Activated T-helper 9 cell treated with anti-CD3 and anti-CD28 coated beads, Interleukin-2, amount 50 U/mL, for 16 hours (primary cell): Measurements from ENCODE around the gene MOB1B.
"Not testable (repeated sequence)": the region's sequence is repeated elsewhere in the genome, so short reads cannot be mapped to it uniquely, and the experiment has no call there.

Source experiments
- DNase-seq: peaks from one replicate; pipeline ENCODE4 v3.0.0-alpha.2; 2020; ENCODE audit warnings: low read depth

Gene MOB1B

GRCh38 chr4:70901984-70902576 is at the start of gene MOB1B:
TSS of gene MOB1B (plus strand) at chr4:70902369. CDS start at chr4:70902537, 168 bp downstream.
- peak; percentile 72 for DNase-seq

GRCh38 chr4:70855464-70855863 is 46.7 kb upstream of the MOB1B start:
- DNase-seq: no peak

GRCh38 chr4:70858454-70858853 is 43.7 kb upstream of the MOB1B start:
- no peak for DNase-seq

GRCh38 chr4:70859066-70859465 is 43.1 kb upstream of the MOB1B start:
- no peak for DNase-seq

GRCh38 chr4:70863099-70863790 is 38.9 kb upstream of the MOB1B start:
- DNase-seq: no peak

GRCh38 chr4:70868778-70869177 is 33.4 kb upstream of the MOB1B start:
- no peak for DNase-seq

- no peak for DNase-seq
Observed at GRCh38 chr4:70873216-70873615, 29.0 kb upstream of the MOB1B start.

- no peak for DNase-seq
Observed at GRCh38 chr4:70874268-70875156, 27.7 kb upstream of the MOB1B start.

- no peak for DNase-seq
Observed at GRCh38 chr4:70877556-70877955, 24.6 kb upstream of the MOB1B start.

- no peak for DNase-seq
Observed at GRCh38 chr4:70880739-70881138, 21.4 kb upstream of the MOB1B start.

- no peak for DNase-seq
Observed at GRCh38 chr4:70885174-70885573, 17.0 kb upstream of the MOB1B start.

- DNase-seq: no peak
Observed at GRCh38 chr4:70892086-70892769, 9.9 kb upstream of the MOB1B start.

- no peak for DNase-seq
Observed at GRCh38 chr4:70893790-70894189, 8.4 kb upstream of the MOB1B start.

GRCh38 chr4:70895405-70895804 is 6.8 kb upstream of the MOB1B start:
- no peak for DNase-seq

- DNase-seq: no peak
Observed at GRCh38 chr4:70895811-70896491, 6.2 kb upstream of the MOB1B start.

- not testable (repeated sequence) for DNase-seq
Observed at GRCh38 chr4:70898581-70898980, 3.6 kb upstream of the MOB1B start.

GRCh38 chr4:70901607-70901983 is 574 bp upstream of the MOB1B start:
- DNase-seq: no peak

GRCh38 chr4:70902577-70903290 is 565 bp downstream of the MOB1B start:
- no peak for DNase-seq

GRCh38 chr4:70903291-70903603 is 1.1 kb downstream of the MOB1B start:
- DNase-seq: no peak

- DNase-seq: no peak
Observed at GRCh38 chr4:70908993-70909556, 6.9 kb downstream of the MOB1B start.

GRCh38 chr4:70914000-70914399 is 11.8 kb downstream of the MOB1B start:
- DNase-seq: no peak
